Prostate gland (tissue), 2 donors: ENCODE data around the gene TMEM179B.
A peak's percentile ranks its signal among the peaks of the same experiment; 100 is the strongest.

Source experiments
- POLR2A ChIP-seq: fragments of 450-650 bp; IDR thresholded peaks from one replicate; pipeline ENCODE4 v1.6.1; 2016; ENCODE audit warnings: antibody characterized with exemption, mild to moderate bottlenecking
- TF ChIP-seq, protein P1 (sequence below), 4 experiments: fragments of 200-600 bp in 2 of 4; fragments of 450-650 bp in 2 of 4; sonication (generic) in 2 of 4; IDR thresholded peaks; 1 replicate in 3 of 4; 2 replicates in 1 of 4; pipeline ENCODE4 v1.5.1; 2016 to 2019; ENCODE audit warnings: antibody characterized with exemption in 4 of 4, mild to moderate bottlenecking in 2 of 4, moderate library complexity in 2 of 4

DNA sequence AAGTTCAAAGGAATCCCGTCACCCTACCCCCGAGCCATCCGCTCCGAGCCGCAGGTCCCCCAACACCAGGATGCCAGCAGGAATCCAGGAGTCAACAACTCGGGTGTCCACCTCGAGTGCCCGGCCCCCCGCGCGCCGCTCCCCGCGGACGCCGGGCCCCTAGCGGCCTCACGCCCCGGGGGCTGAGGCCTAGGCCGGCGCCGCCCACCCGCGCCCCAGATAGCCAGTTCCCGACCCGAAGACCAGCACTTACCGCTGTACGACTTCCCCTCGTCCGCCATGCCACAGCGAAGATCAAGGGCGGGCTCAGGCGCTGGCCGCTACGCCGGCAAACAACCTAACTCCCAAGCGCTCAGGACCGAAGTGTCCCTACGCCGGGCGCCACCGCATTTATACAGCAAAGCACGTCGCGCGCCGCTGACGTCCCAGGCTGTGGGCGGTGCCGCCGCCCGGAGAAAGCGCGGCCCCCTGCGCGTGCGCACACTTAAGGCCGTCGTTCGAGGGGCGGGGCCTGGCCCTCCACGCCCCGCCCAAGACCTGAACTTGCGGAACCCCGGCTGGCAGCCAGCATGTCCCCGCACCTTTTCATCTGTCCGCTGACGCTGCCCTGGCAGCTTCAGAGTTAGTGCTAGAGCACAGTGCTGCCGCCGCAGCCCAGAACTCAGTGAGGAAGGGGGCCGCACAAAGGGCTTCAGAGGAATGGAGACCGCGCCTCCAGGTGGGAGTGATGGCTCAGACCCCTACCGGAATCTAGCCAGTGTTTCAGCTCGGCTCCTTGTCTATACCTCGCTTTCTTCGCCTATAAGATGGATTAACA lies 18.1 kb downstream of the TMEM179B start, which contains the start of gene NXF1:
- TF ChIP-seq, protein P1, sequence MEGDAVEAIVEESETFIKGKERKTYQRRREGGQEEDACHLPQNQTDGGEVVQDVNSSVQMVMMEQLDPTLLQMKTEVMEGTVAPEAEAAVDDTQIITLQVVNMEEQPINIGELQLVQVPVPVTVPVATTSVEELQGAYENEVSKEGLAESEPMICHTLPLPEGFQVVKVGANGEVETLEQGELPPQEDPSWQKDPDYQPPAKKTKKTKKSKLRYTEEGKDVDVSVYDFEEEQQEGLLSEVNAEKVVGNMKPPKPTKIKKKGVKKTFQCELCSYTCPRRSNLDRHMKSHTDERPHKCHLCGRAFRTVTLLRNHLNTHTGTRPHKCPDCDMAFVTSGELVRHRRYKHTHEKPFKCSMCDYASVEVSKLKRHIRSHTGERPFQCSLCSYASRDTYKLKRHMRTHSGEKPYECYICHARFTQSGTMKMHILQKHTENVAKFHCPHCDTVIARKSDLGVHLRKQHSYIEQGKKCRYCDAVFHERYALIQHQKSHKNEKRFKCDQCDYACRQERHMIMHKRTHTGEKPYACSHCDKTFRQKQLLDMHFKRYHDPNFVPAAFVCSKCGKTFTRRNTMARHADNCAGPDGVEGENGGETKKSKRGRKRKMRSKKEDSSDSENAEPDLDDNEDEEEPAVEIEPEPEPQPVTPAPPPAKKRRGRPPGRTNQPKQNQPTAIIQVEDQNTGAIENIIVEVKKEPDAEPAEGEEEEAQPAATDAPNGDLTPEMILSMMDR (IDR thresholded peaks at IDR 0.05) = peak in 3 of 4 experiments; percentile 9 to 42 (median 37)
- peak; percentile 100 for TF ChIP-seq POLR2A
